Measurements from ENCODE around the gene SDC3. TPM values are rescaled to one million over a fixed set of nuclear protein-coding genes. Genes with fewer than 3 reads are reported as not detected.

Gene SDC3
- total RNA-seq, 2 donors from 2014 or later: 94.1 to 143 TPM

DNA sequence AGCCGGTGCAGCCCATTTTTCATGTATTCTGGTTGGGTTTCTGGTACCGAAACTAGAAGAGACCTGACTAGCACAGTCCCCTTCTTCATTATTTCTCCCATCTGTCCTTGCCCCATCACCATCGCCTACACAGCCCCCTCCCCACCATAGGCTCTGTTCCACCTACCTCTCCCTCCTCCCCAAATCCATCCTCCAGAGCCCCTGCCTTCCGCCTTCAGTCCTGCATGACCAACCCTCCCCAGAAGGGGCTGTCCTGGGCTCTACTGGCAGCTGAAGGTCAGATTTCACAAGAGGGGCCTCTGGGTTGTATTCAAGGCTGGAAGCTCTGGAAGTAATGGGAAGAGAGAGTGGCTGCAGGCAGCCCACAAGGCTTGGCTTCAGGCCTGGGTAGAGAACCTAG is 55.2 kb downstream of the SDC3 start:
- Mint-ChIP-seq H3K36me3 (ENCODE audit: low read depth) (no peaks in the 10 kb centered on the region), H3K27ac (no peak overlapping the region)
- DNase-seq: peak; percentile 76

DNA sequence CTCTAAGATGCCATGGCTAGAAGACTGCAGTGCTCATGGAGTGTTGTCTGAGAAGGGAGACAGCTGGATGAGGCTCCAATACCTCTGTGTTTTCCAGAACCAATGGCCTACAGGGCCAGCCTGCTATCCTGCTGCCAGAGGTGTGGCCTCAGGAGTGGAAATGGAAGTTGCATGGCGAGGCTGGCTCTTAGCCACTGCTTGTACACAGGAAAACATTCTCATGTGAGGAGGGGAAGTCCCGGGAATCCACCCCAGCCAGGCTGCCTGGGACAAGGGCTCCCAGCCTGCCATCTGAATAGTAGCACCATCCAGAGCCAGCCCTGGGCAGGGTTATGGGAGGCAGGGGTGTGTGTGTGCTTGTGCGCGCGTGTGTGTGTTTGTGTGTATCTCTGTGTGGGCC is 56.5 kb downstream of the SDC3 start:
- no peaks in the 10 kb centered on the region for H3K36me3 ChIP-seq (ENCODE audit: control insufficient read depth, insufficient read depth, low read length)
- H3K4me3 Mint-ChIP-seq: no peak overlapping the region
- no peaks in the 10 kb centered on the region for H3K27me3 ChIP-seq (ENCODE audit: control insufficient read depth, insufficient read depth, low read length, poor library complexity, severe bottlenecking)
- H3K9me3 Mint-ChIP-seq: no peaks in the 10 kb centered on the region
- peaks cover 35% of the 10 kb centered on the region for H3K4me1 Mint-ChIP-seq
- no peak overlapping the region for H3K4me3 ChIP-seq (ENCODE audit: low read length)
- H3K36me3 Mint-ChIP-seq (ENCODE audit: low read depth): no peaks in the 10 kb centered on the region
- TF ChIP-seq, protein P1, sequence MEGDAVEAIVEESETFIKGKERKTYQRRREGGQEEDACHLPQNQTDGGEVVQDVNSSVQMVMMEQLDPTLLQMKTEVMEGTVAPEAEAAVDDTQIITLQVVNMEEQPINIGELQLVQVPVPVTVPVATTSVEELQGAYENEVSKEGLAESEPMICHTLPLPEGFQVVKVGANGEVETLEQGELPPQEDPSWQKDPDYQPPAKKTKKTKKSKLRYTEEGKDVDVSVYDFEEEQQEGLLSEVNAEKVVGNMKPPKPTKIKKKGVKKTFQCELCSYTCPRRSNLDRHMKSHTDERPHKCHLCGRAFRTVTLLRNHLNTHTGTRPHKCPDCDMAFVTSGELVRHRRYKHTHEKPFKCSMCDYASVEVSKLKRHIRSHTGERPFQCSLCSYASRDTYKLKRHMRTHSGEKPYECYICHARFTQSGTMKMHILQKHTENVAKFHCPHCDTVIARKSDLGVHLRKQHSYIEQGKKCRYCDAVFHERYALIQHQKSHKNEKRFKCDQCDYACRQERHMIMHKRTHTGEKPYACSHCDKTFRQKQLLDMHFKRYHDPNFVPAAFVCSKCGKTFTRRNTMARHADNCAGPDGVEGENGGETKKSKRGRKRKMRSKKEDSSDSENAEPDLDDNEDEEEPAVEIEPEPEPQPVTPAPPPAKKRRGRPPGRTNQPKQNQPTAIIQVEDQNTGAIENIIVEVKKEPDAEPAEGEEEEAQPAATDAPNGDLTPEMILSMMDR (conservative IDR thresholded peaks at IDR 0.05): no peak
- no peak overlapping the region for H3K27ac ChIP-seq (ENCODE audit: low read depth, low read length)
- H3K9ac ChIP-seq (ENCODE audit: extremely low read depth, low read length, poor library complexity, severe bottlenecking): no peak overlapping the region
- 90 to 93% methylated on average over 2 to 5 of the region's 5 CpGs for WGBS, 2 experiments (ENCODE audit: insufficient coverage in 1 of 2, insufficient read length in 1 of 2)
- H3K27ac Mint-ChIP-seq: no peak overlapping the region
- no peaks in the 10 kb centered on the region for H3K9me3 ChIP-seq (ENCODE audit: control insufficient read depth, low read length)
- DNase-seq: no peak
- peaks cover 14% of the 10 kb centered on the region for H3K4me1 ChIP-seq (ENCODE audit: control insufficient read depth, insufficient read depth, low read length)
- no peaks in the 10 kb centered on the region for H3K27me3 Mint-ChIP-seq (ENCODE audit: insufficient read depth)

More for the DNA sequence above, 55.2 kb downstream of the SDC3 start:
- Histone ChIP-seq H3K36me3 (ENCODE audit: control insufficient read depth, insufficient read depth, low read length) (no peaks in the 10 kb centered on the region), H3K9me3 (ENCODE audit: control insufficient read depth, low read length) (no peaks in the 10 kb centered on the region), H3K27ac (ENCODE audit: low read depth, low read length) (peak overlapping the region; percentile 14), H3K9ac (ENCODE audit: extremely low read depth, low read length, poor library complexity, severe bottlenecking) (no peak overlapping the region), H3K4me1 (ENCODE audit: control insufficient read depth, insufficient read depth, low read length) (peaks cover 14% of the 10 kb centered on the region), H3K4me3 (ENCODE audit: low read length) (no peak overlapping the region), H3K27me3 (ENCODE audit: control insufficient read depth, insufficient read depth, low read length, poor library complexity, severe bottlenecking) (no peaks in the 10 kb centered on the region)
- H3K4me1 Mint-ChIP-seq: peaks cover 31% of the 10 kb centered on the region
- H3K27me3 Mint-ChIP-seq (ENCODE audit: insufficient read depth): peaks cover under 1% of the 10 kb centered on the region
- TF ChIP-seq, protein P1 (conservative IDR thresholded peaks at IDR 0.05): peak; percentile 41
- WGBS, 2 experiments (ENCODE audit: insufficient coverage in 1 of 2, insufficient read length in 1 of 2): 86 to 100% methylated on average over 2 to 4 of the region's 4 CpGs
- no peak overlapping the region for H3K4me3 Mint-ChIP-seq
- no peaks in the 10 kb centered on the region for H3K9me3 Mint-ChIP-seq

DNA sequence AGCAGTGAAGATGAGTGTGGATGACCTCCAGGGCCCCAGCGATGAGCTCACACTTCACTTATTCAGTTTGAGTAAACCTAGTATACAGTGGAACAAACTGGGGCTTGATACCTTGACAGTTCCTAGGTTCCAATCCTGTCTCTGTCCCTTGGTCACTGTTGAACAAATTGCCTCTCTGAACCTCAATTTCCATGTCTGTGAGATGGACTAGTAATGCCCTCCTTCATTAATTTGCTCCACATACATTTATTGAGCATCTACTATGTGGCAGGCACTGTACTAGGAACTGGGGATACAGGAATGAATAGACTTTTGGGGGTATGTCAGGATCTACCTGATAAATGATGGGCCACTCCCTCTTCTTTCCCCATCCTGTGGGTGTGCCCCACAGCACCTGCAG is 57.3 kb downstream of the SDC3 start:
- WGBS, 2 experiments (ENCODE audit: insufficient coverage in 1 of 2, insufficient read length in 1 of 2): 93 to 100% methylated on average over 1 of the region's 1 CpG
- H3K9me3 ChIP-seq (ENCODE audit: control insufficient read depth, low read length): no peaks in the 10 kb centered on the region

More for the DNA sequence above, 57.3 kb downstream of the SDC3 start:
- no peak overlapping the region for H3K4me3 Mint-ChIP-seq
- Histone ChIP-seq H3K27ac (ENCODE audit: low read depth, low read length) (no peak overlapping the region), H3K36me3 (ENCODE audit: control insufficient read depth, insufficient read depth, low read length) (no peaks in the 10 kb centered on the region), H3K9ac (ENCODE audit: extremely low read depth, low read length, poor library complexity, severe bottlenecking) (no peak overlapping the region), H3K27me3 (ENCODE audit: control insufficient read depth, insufficient read depth, low read length, poor library complexity, severe bottlenecking) (no peaks in the 10 kb centered on the region), H3K4me3 (ENCODE audit: low read length) (no peak overlapping the region), H3K4me1 (ENCODE audit: control insufficient read depth, insufficient read depth, low read length) (peaks cover 9% of the 10 kb centered on the region)
- H3K4me1 Mint-ChIP-seq: peaks cover 30% of the 10 kb centered on the region
- no peaks in the 10 kb centered on the region for H3K9me3 Mint-ChIP-seq
- DNase-seq: no peak
- no peaks in the 10 kb centered on the region for H3K36me3 Mint-ChIP-seq (ENCODE audit: low read depth)
- no peaks in the 10 kb centered on the region for H3K27me3 Mint-ChIP-seq (ENCODE audit: insufficient read depth)
- TF ChIP-seq, protein P1 (conservative IDR thresholded peaks at IDR 0.05): no peak
- H3K27ac Mint-ChIP-seq: no peak overlapping the region

All from endodermal cell (in vitro differentiated cells).